Cardiac septum (tissue), 1 donor: Measurements from ENCODE around the gene SLC4A9. TPM values are rescaled to one million over a fixed set of nuclear protein-coding genes. Genes with fewer than 3 reads are reported as not detected.
A peak's percentile ranks its signal among the peaks of the same experiment; 100 is the strongest.

Source experiments
- DNase-seq: peaks from one replicate; pipeline ENCODE4 v3.0.0-alpha.2; 2020; ENCODE audit warnings: low spot score
- intact Hi-C: fragments of 100-400 bp; cut with DNase I; formaldehyde crosslinking; loops from one replicate; pipeline ENCODE4 v1.14.0; 2022
- long read RNA-seq: library from polyadenylated mRNA; unstranded; transcript quantifications from one replicate; pipeline ENCODE4 v2.0.0, GENCODE V29; 2021
- total RNA-seq: library from RNA; stranded (reverse); fragmentation: NEBNext Ultra II Directional; extraction: Animal tissue kit (Norgen Biotek cat#: 25700); gene quantifications from one replicate; pipeline ENCODE4 v1.2.1, GENCODE V29; 2021
- donor health status: DM: no; HTN: no; CAD: no.

Gene SLC4A9
- total RNA-seq, result 0.19 TPM
- long read RNA-seq, result 0 reads

- DNase-seq, result peak; percentile 51
- intact Hi-C loops, result no loop called here
These were observed at the start of gene SLC4A9 for GRCh38 chr5:140360101-140360500. SLC4A9 (plus strand) TSS chr5:140360194; CDS start chr5:140360237, 43 bp downstream.

DNA sequence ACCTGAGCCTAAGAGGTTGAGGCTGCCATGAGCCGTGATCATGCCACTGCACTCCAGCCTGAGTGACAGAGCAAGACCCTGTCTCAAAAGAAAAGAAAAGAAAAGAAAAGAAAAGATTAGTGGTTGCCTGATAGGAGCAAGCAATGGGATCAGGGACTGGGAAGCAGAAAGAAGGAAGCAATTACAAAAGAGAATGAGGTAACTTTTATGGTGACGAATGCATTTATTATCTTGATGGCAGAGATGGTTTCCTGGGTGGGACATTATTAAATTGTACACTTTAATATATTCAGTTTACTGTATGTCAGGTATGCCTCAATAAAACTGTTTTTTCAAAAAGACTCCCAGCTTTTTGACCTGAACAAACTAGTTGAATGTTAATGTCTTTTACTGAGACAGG is 49.6 kb upstream of the SLC4A9 start:
- no peak for DNase-seq
- intact Hi-C loops, result no loop called here

DNA sequence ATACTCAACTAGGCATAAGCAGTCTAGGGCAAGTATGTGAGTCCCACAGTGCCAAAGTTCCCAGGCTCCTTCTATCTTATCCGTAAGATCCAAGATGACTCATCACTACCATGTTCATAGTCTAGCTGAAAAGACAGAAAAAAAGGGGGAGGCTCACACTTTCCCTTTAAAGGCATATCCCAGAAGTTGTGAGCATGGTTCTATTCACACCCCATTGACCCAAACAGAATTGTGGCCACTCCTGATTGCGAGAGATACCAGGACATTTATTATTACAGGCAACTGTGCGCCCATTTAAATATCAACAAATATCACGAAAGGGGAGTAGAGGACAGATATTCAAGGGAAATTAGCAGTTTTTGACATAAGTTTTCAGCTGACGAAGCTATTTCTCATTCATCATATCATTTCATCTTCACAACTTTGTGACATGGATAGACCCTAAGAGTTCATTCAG is 49.0 kb upstream of the SLC4A9 start:
- intact Hi-C loops, result no loop called here
- no peak for DNase-seq

DNA sequence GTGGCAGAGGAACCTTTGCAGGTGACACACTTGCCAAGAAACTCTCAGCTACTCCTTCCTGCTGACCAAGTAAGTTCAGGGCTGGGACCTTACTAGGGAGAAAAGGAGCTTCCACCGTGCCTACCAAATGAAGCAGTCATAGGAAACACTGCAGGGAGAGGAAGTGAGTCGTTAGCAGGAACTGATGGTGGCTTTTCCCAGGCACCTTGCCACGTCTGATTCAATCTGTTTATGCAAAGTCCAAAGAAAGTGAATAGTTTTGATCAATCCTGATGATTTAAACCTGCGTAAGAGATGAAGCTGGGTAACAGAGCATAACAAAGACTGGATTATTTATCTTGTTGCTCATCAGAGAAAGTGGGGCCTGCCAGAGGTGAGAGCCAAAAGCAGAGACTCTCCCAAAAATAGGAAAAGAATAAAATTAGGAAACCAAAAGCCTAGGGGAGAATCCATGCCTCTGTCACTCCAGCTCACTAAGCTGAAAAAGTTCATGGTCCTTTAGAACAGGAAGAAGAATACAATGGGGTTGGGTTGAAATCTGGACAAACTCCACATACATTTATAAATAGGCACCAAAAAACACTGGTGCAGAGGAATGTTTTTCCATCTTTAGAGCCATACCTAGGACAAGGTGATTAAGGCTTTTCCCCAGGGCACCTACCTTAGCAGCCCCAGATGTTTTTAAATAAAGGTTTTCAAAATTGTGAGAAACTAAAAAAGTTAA is 47.8 kb upstream of the SLC4A9 start:
- DNase-seq, result no peak
- intact Hi-C loops, result loop anchor here (1.0 kb wide), 1 partner anchor 17 kb away; no protein-coding TSS in a partner anchor

- no peak for DNase-seq
- intact Hi-C loops, result loop anchor here (1.0 kb wide), 1 partner anchor 17 kb away; no protein-coding TSS in a partner anchor
These were observed 47.2 kb upstream of the SLC4A9 start for GRCh38 chr5:140312791-140313189.

GRCh38 chr5:140317859-140318258 is 42.1 kb upstream of the SLC4A9 start:
- DNase-seq, result no peak
- intact Hi-C loops, result no loop called here

GRCh38 chr5:140318792-140319191 is 41.2 kb upstream of the SLC4A9 start:
- intact Hi-C loops, result no loop called here
- DNase-seq, result no peak

GRCh38 chr5:140319833-140320232 is 40.2 kb upstream of the SLC4A9 start:
- intact Hi-C loops, result no loop called here
- DNase-seq, result no peak

DNA sequence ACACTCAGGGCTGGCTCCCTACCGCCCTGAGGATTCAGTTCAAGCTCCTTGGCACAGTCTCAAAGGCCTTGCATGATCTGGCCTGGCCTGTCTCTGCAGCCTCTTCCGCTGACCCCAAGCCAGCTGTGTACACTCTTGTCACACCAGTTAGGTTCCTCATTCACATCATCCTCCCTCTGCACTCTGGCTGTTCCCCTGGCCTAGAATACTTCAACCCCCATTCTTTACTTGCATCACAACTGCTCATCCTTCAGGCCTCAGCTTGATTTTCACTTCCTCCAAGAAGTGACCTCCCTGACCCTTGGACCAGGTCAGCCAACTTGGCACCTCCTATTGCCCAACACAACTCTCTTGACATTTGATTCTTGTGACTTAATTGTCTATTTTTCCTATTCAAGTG is 38.2 kb upstream of the SLC4A9 start:
- intact Hi-C loops, result no loop called here
- DNase-seq, result no peak

DNA sequence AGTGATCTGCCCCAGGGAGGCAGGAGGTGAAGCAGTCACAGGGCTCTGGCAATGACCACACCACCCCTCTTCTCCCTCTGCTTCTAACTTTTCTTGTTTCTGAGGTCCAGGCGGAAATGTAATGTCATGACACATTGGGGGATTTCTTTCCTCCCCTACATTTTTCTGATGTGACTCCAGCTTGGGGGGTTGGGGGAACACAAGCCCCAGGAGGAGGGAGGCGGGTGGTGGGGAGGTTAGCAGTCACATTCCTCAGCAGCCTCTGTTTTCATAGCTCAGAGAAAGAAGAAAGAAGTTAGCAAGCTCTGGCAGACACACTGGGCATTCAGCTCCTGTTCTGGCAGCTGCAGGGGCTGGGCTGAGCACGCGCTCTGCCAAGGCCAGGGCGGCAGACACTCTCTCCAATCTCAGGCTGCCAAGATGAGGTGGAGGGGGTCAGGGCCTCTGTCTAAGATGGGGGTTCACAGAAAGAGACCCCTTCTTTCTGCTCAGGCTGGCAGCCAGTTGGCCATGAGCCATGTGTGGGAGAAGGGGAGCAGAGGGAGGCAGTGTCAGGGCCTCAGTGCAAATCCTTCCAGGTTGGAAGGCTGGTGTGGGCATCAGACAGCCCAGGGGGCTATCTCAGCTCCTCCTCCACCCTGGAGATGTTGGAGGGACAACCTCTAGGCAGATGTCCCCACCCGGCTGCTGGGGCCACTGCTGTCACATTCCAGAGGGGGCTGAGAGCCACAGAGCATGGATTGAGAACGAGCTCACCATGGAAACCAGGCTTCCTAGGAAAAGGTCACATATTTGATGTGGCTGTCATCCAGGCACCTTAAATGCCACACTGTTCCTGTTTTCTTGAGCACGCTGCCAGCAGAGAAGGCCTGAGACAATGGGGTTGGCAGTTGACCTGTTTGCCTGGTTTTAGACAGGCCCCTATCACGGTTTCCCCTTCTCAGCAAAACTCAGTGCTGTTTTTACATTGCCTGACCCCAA is 37.0 kb upstream of the SLC4A9 start:
- intact Hi-C loops, result no loop called here
- DNase-seq, result no peak

- intact Hi-C loops, result no loop called here
- no peak for DNase-seq
These were observed 35.9 kb upstream of the SLC4A9 start for GRCh38 chr5:140324041-140324600.

DNA sequence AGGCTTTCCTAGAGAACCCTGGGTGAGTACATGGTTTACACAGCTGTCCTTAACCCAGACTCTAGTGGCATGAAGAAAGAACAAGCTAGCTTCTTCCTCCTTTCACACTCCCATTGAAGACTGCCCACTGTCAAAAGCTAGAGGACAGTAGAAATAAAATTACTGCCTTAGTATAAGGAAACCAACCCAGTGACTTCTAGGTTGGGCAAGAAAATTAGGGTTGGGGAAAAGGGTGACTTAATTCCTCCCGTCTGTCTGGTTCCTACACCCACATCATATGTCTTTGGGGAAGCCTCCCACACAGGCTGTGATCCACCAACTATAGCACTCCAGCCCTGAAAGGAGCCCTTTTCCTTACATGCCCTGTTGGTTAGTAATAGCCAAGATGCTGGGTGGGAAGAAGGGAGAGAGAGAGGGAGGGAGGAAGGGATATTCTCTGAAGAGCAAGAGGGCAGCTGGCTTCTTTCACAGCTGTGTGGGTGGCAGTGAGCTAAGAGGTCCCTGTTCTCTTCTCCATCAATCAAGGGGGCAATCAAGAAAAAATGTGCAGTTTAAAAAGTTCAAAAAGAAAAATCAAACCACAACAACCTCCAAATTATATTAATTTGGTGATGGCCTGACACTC is 35.3 kb upstream of the SLC4A9 start:
- intact Hi-C loops, result no loop called here
- DNase-seq, result no peak

DNA sequence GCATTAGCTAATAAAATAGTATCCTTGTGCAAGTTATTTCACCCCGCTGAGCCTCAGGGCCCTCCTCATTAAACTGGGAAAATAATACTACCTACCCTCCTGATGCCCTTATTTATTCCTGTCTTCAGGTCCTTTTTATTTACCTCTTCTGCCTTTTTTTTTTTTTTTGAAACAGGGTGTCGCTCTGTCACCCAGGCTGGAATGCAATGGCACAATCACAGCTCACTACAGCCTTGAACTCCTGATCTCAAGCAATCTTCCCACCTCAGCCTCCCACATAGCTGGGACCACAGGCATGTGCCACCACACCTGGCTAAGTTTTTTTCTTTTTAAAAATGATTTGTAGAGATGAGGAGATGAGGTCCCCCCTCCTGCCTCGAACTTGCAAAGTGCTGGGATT is 34.5 kb upstream of the SLC4A9 start:
- no peak for DNase-seq
- intact Hi-C loops, result no loop called here

- intact Hi-C loops, result no loop called here
- DNase-seq, result no peak
These were observed 32.4 kb upstream of the SLC4A9 start for GRCh38 chr5:140327589-140327988.

DNA sequence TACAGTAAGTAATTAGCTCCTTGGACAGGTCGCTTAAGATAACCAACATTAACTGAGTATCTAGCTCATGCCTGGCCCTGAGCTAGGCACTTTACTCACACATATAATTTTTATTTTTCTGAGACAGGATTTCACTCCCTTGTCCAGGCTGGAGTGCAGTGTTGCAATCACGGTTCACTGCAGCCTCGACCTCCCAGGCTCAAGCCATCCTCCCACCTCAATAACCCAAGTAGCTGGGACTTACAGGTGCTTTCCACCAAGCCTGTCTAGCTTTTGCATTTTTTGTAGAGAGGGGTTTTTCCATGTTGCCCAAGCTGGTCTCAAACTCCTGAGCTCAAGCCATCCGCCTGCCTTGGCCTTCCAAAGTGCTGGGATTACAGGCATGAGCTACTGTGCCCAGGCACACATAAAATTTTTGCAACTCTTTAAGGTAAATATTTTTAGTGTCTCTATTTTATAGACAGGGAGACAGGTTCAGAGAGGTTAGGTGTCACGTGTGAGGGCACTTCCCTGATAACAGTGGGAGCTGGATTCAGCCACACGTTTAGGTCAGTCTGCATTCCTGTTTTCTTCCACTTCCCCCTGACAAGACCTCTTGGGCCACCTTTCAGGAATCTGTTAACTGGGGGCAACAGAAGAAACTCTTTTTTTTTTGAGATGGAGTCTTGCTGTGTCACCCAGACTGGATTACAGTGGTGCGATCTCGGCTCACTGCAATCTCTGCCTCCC is 31.8 kb upstream of the SLC4A9 start:
- intact Hi-C loops, result no loop called here
- no peak for DNase-seq

DNA sequence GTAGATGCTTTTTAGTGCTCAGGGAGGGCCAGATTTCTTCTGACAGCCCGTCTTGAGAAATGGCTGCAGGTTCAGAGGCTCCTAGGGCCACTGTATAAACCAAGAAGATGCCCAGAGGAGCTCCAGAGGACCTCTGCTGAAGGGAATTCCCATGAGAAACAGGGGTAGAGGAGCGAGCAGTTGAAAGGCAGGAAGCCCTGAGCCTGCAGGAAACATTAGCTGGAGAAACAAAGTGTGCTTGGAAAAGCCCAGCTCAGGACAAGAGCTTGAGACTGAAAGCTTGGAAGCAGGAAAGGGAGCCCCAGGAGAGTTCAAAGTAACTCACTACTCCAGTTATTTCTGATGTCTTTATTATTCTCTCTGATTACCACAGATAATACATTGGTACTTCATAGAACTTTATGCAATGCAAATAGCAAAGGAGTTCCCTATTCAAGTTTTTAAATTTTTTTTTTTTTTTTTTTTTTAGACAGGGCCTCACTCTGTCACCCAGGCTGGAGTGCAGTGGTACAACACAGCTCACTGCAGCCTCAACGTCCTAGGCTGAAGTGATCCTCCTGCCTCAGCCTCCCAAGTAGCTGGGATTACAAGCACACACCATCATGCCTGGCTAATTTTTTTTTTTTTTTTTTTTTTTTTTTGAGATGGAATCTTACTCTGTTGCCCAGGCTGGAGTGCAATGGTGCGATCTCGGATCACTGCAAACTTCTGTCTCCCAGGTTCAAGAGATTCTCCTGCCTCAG is 30.1 kb upstream of the SLC4A9 start:
- intact Hi-C loops, result loop anchor here (1.0 kb wide), 1 partner anchor 18 kb away; no protein-coding TSS in a partner anchor
- no peak for DNase-seq

- intact Hi-C loops, result no loop called here
- DNase-seq, result no peak
These were observed 28.4 kb upstream of the SLC4A9 start for GRCh38 chr5:140331638-140332037.

DNA sequence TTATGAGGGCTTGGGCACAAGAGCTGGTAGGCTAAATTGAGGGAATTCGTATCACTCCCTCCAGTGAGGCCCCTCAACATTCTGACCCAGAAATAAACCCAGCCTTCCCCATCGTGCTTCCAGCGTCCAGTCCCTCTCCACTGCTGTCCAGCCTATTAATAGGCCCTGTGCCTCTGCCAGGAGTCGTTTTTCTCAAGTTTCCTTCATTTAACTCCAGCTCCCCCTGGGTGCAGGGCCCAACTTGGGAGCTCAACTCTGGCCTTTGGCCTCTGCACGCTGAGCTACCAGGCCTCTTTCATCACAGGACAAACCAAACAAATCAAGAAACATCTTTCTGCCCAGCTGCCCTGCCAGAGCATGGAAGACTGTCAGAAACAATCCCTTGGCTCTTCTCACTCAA is 23.6 kb upstream of the SLC4A9 start:
- intact Hi-C loops, result no loop called here

More for the DNA sequence above, 23.6 kb upstream of the SLC4A9 start:
- DNase-seq, result no peak
